GM12878 (cell line): ENCODE results near the gene FITM1.

Experiments
- CTCF ChIP-seq, 3 experiments: IDR thresholded peaks in 2 of 3; conservative IDR thresholded peaks in 1 of 3; 2 replicates each; pipeline ENCODE4 v1.5.1; 2011; ENCODE audit warnings: low read depth in 3 of 3, low read length in 3 of 3, mild to moderate bottlenecking in 3 of 3, control low read depth in 2 of 3, moderate library complexity in 2 of 3, inconsistent platforms in 1 of 3, mixed read lengths in 1 of 3; ENCODE audit not compliant: control insufficient read depth in 2 of 3, insufficient read depth in 1 of 3; ENCODE audit errors: extremely low read depth in 1 of 3
- EP300 ChIP-seq, 2 experiments: fragments of 150-350 bp in 1 of 2; IDR thresholded peaks; 2 replicates each; pipeline ENCODE4 v1.6.1; 2011 to 2012; ENCODE audit warnings: low read depth in 2 of 2, low read length in 2 of 2, borderline replicate concordance in 1 of 2, improper control_type of control experiment in 1 of 2, inconsistent platforms in 1 of 2; ENCODE audit not compliant: control insufficient read depth in 1 of 2
- NBN ChIP-seq: fragments of 450-650 bp; IDR thresholded peaks from 2 replicates; pipeline ENCODE4 v1.6.1; 2016
- PRDM15 ChIP-seq: fragments of 450-650 bp; formaldehyde crosslinking; IDR thresholded peaks from 2 replicates; pipeline ENCODE4 v1.4.0; 2020; ENCODE audit warnings: mild to moderate bottlenecking, moderate library complexity
- TAF1 ChIP-seq: IDR thresholded peaks from 2 replicates; pipeline ENCODE4 v1.6.1; 2011; ENCODE audit warnings: mild to moderate bottlenecking, low read depth, low read length, borderline replicate concordance

- TF ChIP-seq CTCF (IDR thresholded peaks at IDR 0.05 in 2 of 3, conservative IDR thresholded peaks at IDR 0.05 in 1 of 3; ENCODE audit: control insufficient read depth in 2 of 3, extremely low read depth in 1 of 3, insufficient read depth in 1 of 3, low read depth in 3 of 3, low read length in 3 of 3) (no peak), EP300 (IDR thresholded peaks at IDR 0.05; ENCODE audit: borderline replicate concordance in 1 of 2, control insufficient read depth in 1 of 2, low read depth in 2 of 2, low read length in 2 of 2) (no peak), PRDM15 (no peak), TAF1 (no peak), NBN (no peak)
Measured at GRCh38 chr14:24089890-24090289, 40.6 kb upstream of the FITM1 start.
